GM19099 (cell line): ENCODE results near the gene TBC1D22A.

Experiments
- POLR2A ChIP-seq: IDR thresholded peaks from 3 replicates; pipeline ENCODE4 v1.6.1; 2011; ENCODE audit warnings: low read depth; ENCODE audit not compliant: insufficient read length; ENCODE audit errors: extremely low read depth

Gene TBC1D22A

DNA sequence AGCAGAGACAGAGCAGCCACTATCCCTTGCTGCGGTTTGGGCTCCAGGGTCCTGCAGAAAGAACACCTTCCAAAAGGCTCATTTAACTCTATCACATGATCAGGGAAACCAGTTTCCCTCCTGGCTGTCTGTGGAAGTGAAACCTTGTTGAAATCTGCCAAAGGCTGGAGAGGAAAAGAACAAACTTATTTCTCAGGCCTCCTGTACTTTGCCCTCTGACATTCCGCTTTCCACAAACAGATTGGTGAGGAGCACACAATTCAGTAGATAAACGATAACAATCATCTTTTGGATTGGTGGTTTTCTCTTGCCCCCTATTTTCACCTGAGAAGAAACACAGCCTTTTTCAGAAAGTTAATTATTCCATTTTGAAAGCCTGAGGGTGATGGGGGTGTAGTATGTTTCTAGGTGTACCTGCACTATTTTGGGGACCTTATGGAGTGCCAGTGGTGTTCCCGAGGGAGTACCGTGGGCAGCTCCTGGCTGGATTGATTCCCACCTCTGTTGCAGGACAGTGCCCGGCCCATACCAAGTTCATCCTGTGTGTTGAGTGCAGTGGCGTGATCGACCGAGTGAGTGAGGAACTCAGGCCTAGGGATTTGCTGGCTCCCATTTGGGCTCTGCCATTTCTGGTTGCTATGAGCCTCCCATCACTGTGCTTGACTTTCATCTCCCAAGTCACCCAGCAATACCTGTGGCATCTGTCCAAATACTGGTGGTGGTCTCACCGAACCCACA is 102.0 kb downstream of the TBC1D22A start:
- TF ChIP-seq POLR2A = no peak

DNA sequence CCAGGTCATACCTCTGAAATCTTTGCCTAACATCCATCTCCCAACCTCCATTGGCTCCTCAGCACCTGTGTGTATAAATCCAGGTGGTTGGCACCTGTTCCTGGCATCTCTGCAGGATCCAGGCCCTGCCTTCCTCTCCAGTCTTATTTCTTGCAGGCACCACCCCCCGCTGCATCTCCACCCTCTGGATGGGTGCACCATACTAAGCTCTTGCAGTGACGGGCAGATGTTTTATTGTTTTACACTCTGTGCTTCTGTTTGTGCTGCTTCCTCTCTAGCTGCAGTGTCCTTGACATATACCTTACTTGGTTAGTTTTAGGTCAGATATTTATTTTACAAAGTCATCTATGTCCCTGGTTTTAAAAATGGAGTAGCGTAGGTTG is 102.6 kb downstream of the TBC1D22A start:
- no peak for TF ChIP-seq POLR2A

DNA sequence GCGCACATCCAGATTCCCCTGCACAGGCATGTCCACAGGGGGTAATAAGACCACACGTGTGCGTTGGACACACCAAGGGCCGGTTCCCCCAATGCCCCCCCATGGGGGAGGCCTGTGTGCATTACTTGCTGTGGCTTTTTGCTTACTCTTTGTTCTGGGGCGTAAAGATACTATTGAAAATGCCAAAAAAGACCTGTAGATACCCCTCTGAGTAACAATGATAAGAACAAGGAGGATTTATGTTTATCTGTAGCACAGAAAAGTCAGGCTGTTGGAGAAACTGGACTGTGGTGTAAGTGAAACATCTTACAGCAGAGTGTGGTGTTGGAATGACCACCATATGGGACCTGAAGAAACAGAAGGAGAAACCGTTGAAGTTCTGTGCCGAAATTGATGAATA is 103.2 kb downstream of the TBC1D22A start:
- no peak for TF ChIP-seq POLR2A

- TF ChIP-seq POLR2A = no peak
These were observed 104.1 kb downstream of the TBC1D22A start for GRCh38 chr22:46866591-46866990.

- TF ChIP-seq POLR2A = no peak
These were observed 104.7 kb downstream of the TBC1D22A start for GRCh38 chr22:46867106-46867505.

- no peak for TF ChIP-seq POLR2A
These were observed 106.9 kb downstream of the TBC1D22A start for GRCh38 chr22:46869329-46869728.

GRCh38 chr22:46869831-46870441 is 107.5 kb downstream of the TBC1D22A start:
- TF ChIP-seq POLR2A = no peak

DNA sequence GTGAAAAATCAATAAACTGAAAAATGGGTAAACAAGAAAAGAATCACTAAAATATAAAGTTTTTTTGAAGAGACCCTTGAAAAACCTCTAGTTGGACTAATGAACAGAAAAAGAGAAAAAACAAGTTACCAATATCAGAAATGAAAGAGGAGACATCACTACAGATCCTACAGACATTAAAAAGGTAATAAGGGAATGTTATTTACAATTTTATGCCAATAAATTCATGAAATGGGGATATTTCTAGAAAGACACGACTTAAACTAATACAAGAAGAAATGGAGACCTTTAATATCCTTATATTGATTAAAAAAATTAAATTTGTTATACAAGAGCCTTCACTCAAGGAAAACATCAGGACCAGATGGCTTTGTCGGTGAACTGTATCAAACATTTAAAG is 109.4 kb downstream of the TBC1D22A start:
- TF ChIP-seq POLR2A = no peak

DNA sequence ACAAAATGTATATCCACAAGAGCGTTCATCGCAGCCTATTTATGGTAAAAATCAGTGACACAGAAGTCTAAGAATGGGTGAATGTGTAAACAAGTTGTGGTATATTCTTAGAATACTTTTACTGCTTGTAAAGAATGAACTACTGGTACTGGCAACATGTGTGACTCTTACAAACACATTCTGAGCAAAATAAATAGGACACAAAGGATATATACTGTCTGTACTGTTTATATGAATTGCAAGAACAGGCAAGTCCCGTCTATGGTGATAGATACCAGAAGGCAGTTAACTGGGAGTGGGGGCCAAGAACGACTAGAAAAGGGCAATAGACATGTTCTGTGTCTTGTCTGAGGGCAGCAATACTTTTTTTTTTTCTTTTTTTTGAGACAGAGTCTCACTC is 112.6 kb downstream of the TBC1D22A start:
- no peak for TF ChIP-seq POLR2A

GRCh38 chr22:46876357-46876934 is 114.0 kb downstream of the TBC1D22A start:
- no peak for TF ChIP-seq POLR2A

DNA sequence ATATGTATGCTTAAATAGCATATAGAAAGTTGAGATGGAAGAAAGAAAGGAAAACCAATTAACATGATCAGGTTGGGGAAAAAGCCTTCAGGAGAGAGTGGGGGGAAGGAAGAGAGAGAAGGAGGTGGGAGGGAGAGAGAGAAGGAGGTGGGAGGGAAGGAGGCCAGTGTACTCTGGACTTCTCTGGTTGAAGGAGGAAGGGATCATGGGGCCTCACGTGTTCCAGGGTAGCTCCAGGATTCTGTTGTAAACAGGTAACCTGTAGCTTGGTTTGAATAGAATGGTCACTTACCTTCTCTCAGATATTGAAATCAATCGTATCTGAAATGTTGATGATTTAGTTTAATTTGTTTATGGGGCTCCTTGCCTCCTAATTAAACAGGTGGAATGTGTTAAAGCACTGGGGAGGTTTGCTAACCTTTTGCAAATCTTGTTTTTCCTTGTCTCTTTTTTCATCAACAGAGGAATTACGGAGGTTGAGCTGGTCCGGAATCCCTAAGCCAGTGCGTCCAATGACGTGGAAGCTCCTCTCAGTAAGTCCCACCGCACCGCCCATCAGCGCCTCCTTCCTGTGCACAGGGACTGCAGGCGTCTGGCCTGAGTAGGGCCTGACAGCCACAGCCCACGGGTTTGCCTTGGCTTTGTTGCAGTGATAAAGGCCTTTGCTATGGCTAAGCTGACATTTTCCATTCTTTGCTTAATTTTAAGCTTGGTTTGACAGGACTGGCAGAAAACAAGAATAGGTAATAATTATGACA is 115.9 kb downstream of the TBC1D22A start:
- TF ChIP-seq POLR2A = no peak

DNA sequence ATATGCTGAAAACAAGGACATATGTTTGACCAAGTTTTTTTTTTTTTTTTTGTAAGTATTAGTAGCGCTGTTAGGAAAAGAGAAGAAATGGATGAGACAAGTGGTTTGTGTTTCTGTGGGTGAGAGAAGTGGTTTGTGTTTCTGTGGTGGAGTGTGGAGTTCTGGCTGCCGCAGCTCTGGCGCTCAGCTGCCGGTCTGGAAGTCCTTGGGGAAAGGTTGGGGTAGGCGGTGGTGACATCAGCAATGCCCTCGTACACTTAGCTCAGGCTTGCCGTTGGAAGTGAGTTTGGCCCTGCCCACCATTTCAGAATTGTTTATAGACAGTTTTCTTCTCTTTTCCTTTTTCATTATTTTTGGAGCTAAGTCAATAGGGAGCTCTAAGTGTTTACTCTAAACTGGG is 116.6 kb downstream of the TBC1D22A start:
- TF ChIP-seq POLR2A = no peak

DNA sequence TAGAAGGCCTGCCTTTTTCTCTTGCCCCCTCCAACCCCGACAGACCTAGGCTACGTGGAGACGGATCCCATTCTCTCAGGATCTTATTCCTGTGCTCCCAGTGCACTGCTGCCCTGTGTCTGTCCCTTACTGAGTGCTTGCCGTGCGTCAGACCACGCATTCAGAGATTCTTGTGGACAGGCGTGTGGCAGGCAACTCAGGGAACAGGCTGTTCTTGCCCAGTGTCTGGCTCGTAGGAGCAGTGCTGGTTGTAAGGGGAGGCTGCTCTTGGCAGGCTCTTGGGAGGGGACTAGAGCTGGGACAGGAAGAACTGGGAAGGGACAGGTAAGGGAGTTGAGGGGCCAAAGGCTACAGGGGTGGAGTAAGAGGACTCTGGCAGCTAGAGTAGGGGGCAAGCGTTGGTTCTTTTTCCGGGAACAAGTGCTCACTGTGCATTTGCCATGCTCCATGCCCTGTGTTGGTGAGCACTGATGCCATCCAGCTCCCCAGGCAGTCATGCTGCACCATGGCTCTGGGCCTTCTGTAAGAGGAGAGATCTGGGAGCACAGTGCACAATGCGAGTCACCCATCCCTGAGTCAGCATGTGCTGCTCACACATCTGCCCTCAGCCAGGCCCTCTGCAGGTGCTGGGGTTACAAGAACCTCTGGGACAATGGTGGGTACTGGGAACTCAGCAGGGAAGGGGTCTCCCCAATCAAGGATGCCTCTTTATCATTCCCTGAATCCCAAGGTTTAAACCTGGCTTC is 119.1 kb downstream of the TBC1D22A start:
- TF ChIP-seq POLR2A = no peak

DNA sequence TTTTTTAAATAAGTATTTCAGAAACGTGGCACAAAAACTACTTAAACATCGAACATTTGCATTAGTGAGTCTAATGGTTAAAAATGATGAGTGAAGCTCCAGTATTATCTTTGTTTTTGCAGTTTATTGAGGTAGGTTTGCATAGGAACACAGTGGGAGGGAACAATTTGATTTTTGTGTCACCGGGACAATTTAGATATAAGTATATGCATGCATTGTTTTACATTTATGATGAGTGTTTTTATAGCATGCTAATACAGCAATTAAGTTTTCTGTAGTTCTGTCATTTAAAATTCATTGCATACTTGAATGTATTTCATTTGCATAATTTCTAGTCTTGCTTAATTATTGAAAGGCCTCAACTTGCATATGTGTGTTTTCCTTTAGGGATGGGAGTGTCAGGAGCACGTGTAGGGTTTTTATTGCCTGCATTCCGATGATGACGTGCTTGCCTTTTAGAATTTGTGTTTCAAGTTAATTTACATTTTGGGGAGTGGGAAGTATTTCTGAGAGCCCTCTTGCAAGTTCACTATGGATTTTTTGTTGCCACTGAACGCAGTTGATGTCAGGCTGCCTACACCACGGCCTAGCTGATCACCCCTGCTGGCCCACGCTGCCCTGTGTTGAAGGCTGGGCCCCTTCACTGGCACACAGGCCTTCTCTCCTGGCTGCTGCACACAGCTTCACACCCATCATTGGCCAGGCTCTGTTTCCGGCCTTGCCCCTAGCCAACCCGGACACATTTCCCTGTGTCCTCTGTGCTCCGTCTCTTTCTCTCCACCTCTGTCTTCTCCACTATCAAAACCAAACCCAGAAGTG is 120.9 kb downstream of the TBC1D22A start:
- TF ChIP-seq POLR2A = no peak
